NCI-H2029 treated with DMSO at 0.1 percent for 48 hours (cell line): ENCODE data around the gene C1orf174.

Source experiments
- DNase-seq: peaks from one replicate; lab custom pipeline; 2025; lab: John Stamatoyannopoulos, UW

C1orf174 gene

DNA sequence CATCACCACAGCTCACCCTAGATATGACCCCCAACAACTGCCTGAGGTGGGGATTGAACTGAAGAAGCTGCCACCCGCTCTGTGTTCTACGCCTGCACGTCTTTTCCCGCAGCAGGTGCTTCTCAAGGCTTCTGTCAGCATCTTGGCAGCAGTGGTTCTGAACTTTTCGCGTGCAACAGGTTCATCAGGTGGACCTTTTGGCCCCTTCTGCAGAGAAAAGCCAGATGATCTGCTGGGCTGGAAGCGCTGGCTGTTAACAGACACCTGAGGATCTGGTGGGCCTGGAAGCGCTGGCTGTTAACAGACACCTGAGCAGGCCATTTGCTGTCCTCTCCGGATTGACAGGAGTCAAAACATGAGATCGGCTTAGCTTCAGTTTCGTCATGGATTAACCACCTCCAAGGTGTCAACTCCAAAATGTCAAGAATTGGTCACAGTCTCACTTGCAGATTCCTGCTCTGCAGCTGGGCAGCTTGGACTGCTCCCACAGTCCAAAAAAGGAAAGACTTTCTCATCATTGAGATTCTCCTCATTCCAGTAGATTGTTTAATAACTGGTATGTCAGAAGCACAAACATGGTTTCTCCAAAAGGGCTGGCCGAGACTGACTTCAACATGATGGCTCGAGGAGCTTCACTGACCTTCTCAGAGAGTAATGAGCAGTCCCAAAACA is 4.7 kb downstream of the C1orf174 start:
- no peak for DNase-seq

DNA sequence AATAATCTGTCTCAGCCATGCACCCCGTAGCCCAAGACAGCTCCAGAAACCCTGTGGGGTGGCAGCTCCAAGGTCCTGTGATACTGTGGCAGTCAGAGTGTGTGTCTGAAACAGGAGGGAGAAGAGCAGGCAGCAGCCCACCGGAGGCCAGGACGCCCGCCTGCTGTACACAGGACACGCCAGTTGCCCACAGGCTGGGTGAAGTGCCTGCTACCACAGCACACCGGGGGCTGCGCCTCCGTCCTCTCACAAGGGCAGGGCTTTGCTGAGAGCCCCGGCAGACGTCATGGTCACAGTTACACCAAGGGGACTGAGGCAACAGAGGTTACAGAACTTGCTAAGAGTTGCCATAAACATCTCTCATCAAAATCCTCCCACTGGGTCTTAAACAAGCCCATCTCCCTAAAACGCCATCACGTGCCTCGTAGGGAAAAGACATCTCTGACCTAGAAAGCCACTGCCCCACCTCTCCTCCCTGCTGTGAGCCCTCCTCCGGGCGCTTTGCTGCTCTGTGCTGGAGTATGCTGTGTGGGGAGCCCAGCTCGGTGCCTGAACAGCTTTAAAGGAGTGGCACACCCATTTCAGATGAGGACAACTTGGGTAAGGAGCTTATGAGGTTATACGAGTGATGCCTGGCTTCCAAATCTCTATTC is 5.3 kb downstream of the C1orf174 start:
- DNase-seq: no peak

DNA sequence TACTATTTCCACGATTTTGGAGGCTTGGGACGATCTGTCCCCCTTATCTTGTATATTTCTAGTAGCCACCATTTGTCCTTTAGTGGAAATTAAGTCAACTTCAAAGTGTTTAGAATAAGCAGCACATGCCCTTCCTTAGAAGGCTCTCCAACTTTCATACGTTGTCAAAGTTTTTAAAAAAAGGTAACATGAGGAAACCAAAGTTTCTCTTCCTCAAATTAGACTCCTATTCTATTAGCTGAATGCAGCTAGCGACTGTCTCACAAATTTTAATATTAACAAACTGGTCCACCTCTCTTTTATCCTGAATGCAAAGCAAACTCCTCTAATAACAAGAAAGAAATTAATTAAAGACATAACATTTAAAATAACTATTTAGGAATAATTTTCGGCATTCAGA is 6.9 kb downstream of the C1orf174 start:
- no peak for DNase-seq

DNA sequence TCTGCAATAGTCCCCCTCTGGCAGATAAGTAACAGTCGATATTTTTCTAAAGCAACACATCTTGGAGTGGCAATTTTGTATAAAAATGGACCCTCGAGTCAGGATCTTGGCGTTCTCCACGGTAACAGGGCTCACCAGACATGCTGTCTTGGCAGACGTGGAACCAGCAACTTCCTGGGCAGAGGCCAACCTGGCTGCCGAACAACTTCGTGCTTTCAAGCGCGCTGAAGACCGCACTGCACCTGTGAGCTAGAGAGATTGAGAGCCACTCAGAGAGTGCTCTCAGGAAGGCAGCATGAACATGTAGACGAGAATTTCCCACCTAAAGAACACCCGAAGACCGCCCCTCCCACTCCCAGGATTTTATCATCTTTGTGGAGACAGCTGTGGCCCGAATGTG is 7.3 kb downstream of the C1orf174 start:
- no peak for DNase-seq

DNA sequence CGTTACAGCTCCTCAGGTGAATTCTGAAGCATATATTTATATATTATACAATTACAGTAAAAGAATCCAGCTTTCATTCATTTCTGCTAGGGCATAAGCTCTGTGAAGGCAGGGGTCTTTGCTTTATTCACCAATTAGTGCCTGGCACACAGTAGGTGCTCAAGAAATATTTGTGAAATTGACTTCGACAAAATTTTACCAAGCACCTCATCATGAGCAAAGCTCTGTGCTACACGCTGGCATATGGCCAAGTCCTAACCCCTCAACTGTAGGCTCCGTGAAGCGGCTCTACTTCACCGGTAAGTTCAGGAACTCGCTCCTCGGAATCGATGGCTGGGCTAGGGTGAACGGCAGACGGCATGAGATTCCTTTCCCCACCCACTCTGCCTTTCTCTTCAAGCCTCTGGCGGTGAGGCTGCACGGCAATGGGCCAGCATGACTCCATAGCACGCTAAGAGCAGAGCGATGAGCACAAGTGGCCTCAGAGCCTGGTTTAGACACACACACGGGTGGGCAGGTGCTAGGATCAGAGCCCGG is 8.7 kb downstream of the C1orf174 start:
- DNase-seq: no peak

DNA sequence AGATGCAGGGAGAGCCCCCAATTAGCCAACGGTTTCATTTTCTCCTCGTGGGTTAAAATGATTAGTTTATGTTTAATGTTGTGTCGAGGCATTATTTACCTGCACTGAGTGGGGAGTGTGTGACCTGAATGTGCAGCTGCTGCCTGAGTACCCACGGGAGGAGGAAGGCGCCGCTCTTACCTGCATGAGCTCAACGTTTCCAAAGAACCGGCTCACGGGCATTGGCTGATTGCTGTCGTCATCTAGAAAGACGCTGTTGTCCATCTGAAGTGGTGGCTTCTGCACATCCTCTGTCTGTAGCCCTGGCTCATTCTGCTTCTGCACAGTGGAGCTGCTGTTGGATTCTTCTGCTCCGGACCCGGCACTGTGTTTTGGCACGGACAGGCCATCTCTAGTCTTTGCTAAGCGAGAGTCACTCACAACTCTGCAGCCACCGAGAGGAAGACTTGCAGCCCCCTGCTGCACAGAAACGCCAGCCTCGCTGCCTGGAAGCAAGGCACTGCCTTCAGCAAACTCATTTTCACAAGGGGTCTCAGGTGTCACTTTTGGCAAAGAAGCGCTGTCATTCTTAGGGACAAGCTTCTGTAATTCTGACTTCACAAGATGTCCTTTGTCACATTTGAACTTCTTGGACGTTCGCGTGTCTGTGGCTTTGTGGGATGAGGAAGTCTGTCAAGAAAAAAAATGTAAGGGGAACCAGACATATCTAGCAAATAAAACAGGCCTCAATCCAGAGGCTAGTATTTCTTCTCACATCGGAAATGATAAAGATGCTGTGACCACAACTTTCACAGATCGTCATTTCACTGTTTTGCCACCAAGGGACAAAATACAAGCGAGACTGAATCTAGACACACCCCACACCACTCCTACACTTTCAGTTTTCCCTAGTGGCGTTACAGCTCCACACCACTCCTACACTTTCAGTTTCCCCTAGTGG is 9.4 kb downstream of the C1orf174 start:
- DNase-seq: no peak

DNA sequence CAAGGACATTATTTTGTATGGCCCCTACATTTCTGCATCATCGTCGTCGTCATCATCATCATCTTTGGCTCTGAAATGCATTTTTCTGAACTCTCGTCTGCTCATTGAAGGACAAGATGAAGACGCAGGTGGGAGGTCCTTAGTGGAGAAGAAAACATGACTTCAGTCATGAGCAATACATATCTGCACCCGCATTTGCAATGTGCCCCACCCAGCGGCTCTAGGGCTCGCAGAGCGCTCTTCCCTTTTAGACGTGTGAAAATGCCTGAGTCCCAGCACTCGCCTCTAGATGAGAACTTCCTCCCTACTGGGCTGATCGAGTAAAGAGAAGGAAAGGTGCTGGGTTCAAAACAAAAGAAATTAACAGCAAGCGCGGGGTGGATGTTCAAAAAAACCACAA is 10.1 kb downstream of the C1orf174 start:
- DNase-seq: no peak

DNA sequence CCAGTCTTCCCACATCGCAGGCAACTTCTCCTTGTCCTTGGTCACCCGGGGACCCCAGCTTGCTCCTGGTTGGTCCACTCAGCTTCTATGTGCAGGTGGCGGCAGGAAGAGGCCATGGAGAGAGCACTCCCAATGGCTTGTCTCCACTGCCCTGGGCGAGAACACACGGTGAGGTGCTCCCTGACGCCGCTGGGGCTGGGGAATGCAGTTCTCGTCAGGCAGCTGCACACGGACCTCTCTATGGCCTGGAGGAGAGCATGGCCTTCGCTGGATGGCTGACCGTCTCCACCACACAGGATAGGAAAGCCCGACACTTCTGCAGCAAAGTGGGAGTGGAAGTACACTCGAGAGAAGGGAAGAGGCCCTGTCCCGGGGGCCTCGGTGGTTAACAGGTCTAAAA is 11.8 kb downstream of the C1orf174 start:
- DNase-seq: no peak

DNA sequence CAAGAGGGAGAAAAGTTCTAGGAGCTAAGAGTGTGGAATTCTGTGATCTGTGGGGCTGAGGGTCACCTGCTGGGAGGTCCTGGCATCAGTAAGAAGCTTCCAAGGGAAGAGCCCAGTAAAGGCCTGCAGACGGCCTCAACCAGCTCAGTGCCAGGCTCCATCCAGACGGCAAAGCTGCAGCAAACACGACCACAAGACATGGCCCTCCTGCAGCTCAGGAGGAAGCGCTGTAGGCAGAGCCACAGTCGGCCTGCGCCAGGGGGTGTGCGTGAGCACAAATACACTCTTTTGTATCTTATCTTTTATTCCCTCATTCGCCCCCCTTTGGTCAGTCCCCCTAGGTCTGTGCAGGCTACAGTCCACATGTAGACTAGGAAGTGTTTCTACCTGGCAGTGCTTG is 13.4 kb downstream of the C1orf174 start:
- no peak for DNase-seq

DNA sequence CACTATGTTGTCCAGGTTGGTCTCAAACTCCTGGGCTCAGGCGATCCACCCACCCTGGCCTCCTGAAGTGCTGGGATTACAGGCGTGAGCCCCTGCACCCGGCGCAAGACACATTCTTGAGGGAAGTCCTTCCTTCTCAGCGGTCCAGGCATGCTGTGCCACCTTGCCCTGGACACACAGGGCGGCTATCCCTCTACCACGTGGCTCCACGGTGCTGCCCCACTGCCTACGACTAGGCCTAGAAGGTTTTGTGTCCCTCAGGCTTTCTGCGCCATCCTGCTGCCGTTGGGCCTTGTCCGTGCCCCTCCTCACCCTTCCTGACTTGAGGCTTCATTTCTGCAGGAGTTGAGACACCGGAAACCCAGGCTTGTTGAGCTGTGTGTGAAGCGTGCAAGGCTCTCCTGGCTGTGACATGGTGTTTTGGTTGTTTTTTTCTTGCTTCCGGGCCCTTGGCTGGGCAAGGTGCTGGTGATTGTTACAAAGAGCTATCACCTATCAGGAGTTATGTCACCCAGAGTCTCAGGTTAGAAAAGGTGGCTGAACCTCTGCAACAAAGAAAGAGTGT is 13.9 kb downstream of the C1orf174 start:
- no peak for DNase-seq

DNA sequence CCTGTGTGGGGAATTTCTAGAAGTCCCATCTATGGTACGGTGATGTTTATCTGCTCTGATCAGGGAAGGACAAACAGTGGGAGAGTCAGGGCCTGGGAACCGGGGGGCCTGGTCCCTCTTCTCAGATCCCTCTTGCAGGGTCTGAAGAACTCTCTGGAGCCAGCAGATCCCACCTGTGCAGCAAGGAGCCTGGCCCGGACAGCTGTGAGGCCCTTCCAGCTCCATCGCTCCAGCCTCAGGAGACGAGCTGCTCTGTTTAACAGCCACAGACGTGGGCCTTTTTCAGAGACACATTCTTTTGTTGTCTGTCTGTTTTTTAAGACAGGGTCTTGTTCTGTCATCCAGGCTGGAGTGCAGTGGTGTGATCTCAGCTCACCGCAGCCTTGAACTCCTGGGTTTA is 14.5 kb downstream of the C1orf174 start:
- no peak for DNase-seq

DNA sequence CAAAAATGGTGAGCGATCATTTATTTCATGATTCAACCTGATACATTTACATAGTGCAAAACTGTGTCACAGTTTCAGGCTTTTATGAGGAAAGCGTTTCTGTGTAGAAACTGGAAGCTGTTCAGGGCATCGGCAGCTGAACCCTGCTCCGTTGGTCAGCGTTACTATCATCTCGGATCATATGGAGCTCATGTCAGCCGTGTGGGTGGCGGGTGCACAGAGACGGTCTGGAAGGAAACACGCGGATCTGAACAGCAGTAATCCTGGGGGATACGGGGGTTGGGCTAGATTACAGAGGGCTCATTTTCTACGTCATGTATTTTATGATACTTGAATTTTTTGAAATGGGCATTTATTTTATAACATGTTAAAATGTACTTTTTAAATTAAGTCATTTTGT is 15.1 kb downstream of the C1orf174 start:
- no peak for DNase-seq

DNA sequence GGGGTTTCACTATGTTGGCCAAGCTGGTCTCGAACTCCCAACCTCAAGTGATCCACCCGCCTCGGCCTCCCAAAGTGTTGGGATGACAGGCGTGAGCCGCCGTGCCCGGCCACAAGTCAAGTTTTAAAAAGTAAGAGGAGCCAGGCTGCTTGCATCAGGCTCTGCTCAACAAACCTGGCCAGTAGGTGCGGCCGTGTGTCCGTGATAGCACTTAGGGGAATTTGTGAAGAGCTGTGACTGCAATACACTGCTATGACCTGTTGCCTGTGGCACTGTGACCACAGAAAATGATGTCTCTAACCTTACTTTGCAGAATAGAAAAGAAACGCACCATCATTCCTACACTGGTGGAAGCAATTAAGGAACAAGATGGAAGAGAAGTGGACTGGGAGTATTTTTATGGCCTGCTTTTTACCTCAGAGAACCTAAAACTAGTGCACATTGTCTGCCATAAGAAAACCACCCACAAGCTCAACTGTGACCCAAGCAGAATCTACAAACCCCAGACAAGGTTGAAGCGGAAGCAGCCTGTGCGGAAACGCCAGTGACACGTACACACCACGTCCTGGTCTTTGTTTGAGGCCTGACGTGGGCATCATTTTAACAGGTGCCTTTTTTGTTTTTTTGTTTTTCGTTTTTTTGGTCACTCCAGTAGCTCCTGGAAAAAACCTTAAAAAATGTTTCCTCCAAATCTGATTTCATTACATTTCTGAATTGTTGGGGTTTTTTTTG is 16.7 kb downstream of the C1orf174 start:
- no peak for DNase-seq

DNA sequence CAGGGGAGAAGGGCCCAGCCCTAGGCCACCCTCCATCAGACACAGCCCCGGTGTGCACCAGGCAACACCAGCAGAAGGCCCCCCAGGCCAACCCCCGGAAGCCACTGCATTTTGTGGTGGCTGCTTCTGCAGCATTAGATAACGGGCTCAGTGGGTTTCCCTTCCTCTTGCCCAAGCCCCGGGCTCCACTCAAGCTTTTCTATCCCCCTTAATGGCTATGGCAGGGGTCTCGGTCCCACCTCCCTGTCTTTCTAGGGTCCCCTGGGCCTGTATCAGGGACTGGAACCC is 18.9 kb downstream of the C1orf174 start:
- DNase-seq: no peak

DNA sequence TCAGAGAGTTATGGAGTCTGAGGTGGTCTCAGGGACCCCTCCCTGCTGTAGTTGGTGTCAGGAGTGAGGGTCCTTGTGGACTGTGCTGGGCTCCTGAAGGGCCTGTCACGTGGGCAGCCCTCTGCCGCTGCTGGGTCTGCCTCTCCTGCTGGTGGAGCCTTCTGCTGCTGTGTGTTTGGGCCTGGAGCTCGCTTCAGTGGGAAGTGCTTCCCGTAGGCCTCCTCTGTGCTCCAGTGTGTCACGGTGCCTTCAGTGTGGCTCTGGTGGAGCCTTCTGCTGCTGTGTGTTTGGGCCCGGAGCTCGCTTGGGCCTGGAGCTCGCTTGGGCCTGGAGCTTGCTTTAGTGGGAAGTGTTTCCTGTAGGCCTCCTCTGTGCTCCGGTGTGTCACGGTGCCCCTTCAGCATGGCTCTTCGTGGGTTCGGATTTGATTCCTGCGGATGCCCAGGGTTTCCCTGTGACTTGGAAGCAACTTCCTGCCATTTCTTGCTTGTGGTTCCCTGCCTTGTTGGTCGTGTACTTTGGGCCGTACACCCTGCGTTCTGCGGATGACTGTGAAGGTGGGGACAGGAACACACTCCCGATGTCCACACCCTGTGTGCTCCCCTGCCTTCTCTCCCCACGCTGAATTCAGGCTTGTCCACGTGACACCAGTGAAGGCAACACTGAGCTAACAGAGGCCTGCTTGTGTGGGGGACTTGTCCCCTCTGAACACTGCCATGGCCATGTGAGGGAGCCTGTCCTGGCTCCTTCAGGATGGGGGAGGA is 19.5 kb downstream of the C1orf174 start:
- no peak for DNase-seq

DNA sequence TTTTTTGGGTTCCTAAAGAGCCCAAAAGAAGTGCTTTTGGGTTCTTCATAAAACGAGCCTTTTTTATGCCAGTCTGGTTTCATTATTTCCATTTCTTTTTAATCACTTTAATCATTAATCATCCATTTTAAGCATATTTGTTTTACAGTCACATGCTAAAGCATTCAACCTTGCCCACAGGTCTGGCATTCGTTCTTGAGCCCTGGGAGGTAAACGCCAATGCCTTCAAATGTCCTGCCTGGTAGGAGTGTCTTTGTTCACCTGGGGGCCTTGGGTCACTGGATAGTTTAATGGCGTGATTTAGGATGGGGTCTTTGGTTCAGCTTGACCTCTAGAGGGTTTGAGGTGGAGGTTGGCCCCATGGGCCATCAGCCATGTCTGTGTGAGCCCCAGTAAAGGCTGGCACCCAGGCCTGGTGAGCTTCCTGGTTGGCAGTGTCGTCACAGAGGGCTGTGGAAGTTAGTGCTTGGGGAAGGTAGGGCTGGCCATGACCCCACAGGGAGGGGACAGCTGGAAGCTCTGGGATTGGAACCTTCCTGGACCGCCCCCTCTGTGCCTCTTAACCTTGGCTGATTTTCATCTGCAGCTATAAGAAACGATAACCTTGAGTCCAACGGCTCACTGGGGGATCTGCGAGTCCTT is 20.2 kb downstream of the C1orf174 start:
- no peak for DNase-seq

DNA sequence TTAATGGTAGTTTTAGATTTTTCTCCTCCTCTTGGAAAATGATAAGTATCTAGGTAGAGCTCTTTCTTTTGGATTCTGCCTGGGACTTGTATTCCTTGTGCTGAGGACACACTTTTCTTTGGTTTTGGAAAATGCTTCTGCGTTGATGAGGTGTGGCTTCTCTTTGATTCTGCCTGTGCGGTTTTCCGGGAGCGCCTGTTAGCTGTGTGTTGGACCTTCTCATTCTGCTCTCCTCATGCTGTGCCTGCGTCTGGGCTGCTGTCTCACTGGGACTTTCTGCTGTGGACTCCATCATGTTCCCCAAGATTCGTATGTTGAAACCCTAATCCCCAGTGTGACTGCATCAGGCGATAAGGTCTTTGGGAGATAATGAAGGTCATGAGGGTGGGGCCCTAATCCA is 21.0 kb downstream of the C1orf174 start:
- no peak for DNase-seq

DNA sequence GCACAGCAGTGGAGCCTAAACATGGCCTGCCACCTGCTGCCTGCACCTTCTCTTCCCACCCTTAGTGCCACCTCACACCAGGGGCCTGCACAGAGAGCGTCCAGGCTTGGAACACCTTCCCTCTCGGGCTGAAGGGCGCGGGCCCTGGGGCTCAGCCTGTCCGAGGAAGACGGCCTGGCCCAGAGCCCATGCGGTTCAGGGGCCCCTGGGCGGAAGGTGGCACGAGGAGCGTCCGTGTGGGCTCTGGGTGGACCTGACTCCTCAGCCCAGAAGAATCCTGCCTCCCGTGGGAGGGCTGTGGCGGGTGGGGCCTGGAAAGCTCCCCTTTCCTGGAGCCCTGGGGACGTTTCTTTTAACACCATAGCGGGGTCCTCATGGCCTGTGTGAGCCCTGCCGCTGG is 23.4 kb downstream of the C1orf174 start:
- DNase-seq: no peak

DNA sequence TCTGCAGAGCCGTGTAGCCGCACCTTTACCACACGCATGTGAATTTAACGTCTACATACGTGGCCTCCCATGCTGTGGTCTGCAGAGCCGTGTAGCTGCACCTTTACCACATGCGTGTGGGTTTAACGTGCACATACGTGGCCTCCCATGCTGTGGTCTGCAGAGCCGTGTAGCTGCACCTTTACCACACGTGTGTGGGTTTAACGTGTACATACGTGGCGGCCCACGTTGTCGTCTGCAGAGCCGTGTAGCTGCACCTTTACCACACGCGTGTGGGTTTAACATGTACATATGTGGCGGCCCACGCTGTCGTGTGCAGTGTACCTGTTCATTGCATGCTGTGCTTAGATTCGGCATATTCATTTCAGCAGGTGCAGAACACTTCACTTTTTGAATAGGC is 25.3 kb downstream of the C1orf174 start:
- DNase-seq: no peak

DNA sequence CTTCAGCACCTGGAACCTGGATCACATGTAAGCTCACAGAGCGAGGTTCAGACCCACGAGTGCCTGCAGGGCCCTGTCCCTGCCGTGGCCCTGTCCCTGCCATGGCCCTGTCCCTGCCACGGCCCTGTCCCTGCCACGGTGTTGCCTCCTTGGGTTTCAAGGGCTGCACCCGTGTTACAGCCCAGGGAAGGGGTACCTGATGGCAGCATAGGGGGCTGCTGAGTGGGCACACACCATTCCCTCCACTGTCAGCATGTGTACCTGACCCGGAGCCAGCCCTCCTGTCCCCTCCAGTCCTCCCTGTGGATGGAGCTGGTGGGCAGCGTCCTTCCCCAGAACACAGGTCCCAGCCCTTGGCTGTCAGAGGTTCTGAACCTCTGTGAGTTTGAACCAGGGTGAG is 27.5 kb downstream of the C1orf174 start:
- DNase-seq: no peak

DNA sequence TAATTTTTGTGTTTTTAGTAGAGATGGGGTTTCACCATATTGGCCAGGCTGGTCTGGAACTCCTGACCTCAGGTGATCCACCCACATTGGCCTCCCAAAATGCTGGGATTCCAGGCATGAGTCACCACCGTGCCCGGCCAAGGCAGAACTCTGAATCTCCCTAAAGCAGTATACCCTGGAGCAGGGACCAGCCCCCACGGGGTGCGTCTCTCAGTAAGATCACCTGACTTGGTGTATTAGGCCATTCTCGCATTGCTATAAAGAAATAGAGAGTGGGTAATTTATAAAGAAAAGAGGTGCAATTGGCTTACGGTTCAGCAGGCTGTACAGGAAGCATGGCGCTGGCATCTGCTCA is 28.6 kb downstream of the C1orf174 start:
- no peak for DNase-seq
